ES-I3 (cell line): ENCODE results near the gene SEMA3A.
A peak's percentile ranks its signal among the peaks of the same experiment; 100 is the strongest.
"Not testable (repeated sequence)": the region's sequence is repeated elsewhere in the genome, so short reads cannot be mapped to it uniquely, and the experiment has no call there.

Source experiments
- H3K36me3 ChIP-seq: 2 replicates; pipeline ENCODE4 v1.6.1; 2013; ENCODE audit warnings: mild to moderate bottlenecking, low read length, control low read depth, moderate library complexity; ENCODE audit not compliant: insufficient read depth
- H3K4me1 ChIP-seq: 2 replicates; pipeline ENCODE4 v1.6.1; 2013; ENCODE audit warnings: mild to moderate bottlenecking, control low read depth, low read length; ENCODE audit not compliant: insufficient read depth
- H3K9ac ChIP-seq: 2 replicates; pipeline ENCODE4 v1.6.1; 2013; ENCODE audit warnings: low read depth, mild to moderate bottlenecking, low read length, moderate library complexity
- H3K9me3 ChIP-seq: 2 replicates; pipeline ENCODE4 v1.6.1; 2013; ENCODE audit warnings: mild to moderate bottlenecking, low read length, moderate library complexity; ENCODE audit not compliant: control insufficient read depth, insufficient read depth

The SEMA3A gene

GRCh38 chr7:84194484-84195271, at the start of gene SEMA3A:
Gene SEMA3A (minus strand): TSS chr7:84194789. CDS start chr7:84194586, 203 bp downstream.
- peak within 1 kb of the TSS; percentile 94 for H3K9ac ChIP-seq

DNA sequence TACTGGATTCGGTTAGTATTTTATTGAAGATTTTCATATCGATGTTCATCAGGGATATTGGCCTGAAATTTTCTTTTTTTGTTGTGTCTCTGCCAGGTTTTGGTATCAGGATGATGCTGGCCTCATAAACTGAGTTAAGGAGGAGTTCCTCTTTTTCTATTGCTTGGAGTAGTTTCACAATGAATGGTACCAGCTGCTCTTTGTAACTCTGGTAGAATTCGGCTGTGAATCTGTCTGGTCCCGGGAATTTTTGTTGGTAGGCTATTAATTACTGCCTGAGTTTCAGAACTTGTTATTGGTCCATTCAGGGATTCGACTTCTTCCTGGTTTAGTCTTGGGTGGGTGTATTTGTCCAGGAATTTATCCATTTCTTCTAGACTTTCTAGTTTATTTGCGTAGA, 48.4 kb upstream of the SEMA3A start:
- H3K4me1 ChIP-seq, H3K36me3 ChIP-seq, H3K9ac ChIP-seq, H3K9me3 ChIP-seq: not testable (repeated sequence)

More at GRCh38 chr7:84194484-84195271, at the start of gene SEMA3A:
- Histone ChIP-seq H3K36me3 (no peaks in the 10 kb centered on the region), H3K9me3 (no peaks in the 10 kb centered on the region), H3K4me1 (peaks cover 12% of the 10 kb centered on the region; the same call in 1 of the 2 replicates)

DNA sequence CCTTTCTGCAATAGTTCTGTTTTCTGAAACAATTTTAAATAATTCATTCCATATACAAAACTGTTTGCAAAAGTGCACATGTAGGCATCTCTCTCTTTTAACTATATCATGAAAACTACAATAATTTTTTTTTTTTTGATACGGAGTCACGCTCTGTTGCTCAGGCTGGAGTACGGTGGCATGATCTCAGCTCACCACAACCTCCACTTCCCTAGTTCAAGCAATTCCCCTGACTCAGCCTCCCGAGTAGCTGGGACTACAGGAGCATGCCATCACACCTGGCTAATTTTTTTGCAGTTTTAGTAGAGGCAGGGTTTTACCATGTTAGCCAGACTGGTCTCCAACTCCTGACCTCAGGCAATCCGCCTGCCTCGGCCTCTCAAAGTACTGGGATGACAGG, 44.0 kb upstream of the SEMA3A start:
- H3K4me1 ChIP-seq, result no peaks in the 10 kb centered on the region; the same call in 1 of the 2 replicates
- H3K36me3 ChIP-seq, result no peaks in the 10 kb centered on the region
- no peaks in the 10 kb centered on the region for H3K9me3 ChIP-seq
- H3K9ac ChIP-seq, result no peak overlapping the region

- no peak overlapping the region for H3K9ac ChIP-seq
- H3K4me1 ChIP-seq, result no peaks in the 10 kb centered on the region; the same call in 1 of the 2 replicates
- no peaks in the 10 kb centered on the region for H3K9me3 ChIP-seq
- no peaks in the 10 kb centered on the region for H3K36me3 ChIP-seq
These were observed 43.1 kb upstream of the SEMA3A start for GRCh38 chr7:84237533-84238173.

- no peaks in the 10 kb centered on the region for H3K9me3 ChIP-seq
- no peaks in the 10 kb centered on the region; the same call in 1 of the 2 replicates for H3K4me1 ChIP-seq
- no peak overlapping the region for H3K9ac ChIP-seq
- no peaks in the 10 kb centered on the region for H3K36me3 ChIP-seq
These were observed 41.8 kb upstream of the SEMA3A start for GRCh38 chr7:84236398-84236797.

- Histone ChIP-seq H3K9me3 (no peaks in the 10 kb centered on the region), H3K9ac (no peak overlapping the region), H3K36me3 (no peaks in the 10 kb centered on the region), H3K4me1 (peaks cover 16% of the 10 kb centered on the region)
These were observed 38.1 kb upstream of the SEMA3A start for GRCh38 chr7:84232646-84233045.

DNA sequence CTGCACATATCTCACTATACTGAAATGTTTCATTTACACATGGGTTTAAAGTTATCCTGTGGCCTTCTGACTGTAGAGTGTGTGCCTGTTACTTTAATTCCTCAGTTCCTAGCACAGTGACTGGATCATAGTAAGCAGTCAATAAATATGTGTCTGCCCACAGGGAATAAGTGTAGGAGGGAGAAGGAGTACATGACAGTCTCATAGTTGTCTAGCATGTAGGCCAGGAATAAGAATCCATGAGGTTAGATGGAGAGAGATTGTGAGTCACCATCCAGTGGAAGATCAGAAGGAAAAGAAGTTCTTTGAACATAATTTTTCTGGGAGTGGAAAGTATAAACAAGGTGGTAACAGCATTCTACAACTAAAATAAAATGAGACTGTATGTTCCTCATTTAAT, 36.6 kb upstream of the SEMA3A start:
- H3K4me1 ChIP-seq, result peaks cover 22% of the 10 kb centered on the region
- H3K36me3 ChIP-seq, result no peaks in the 10 kb centered on the region
- no peak overlapping the region for H3K9ac ChIP-seq
- H3K9me3 ChIP-seq, result no peaks in the 10 kb centered on the region

DNA sequence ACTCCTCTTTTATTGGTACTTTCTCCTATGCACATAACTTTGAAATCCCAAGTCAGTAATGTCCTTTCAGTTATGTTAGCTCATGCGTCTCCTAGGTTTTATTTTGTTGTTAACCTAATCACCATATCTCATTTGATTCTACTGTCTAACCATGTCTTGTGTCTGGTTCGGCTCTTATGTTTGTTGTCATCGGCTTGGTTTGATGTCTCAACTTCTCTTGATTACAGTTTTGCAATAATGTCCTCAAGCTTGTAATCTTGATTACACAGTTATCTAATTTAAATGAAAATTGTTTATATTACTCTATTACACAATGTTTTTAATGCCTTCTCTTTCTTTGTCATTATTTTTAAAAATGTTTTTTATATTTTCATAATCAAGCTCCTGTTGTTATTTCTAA, 35.9 kb upstream of the SEMA3A start:
- no peaks in the 10 kb centered on the region for H3K9me3 ChIP-seq
- H3K36me3 ChIP-seq, result no peaks in the 10 kb centered on the region
- no peak overlapping the region for H3K9ac ChIP-seq
- peaks cover 24% of the 10 kb centered on the region for H3K4me1 ChIP-seq

- Histone ChIP-seq H3K9ac (no peak overlapping the region), H3K36me3 (no peaks in the 10 kb centered on the region), H3K9me3 (no peaks in the 10 kb centered on the region), H3K4me1 (peaks cover 30% of the 10 kb centered on the region)
These were observed 33.9 kb upstream of the SEMA3A start for GRCh38 chr7:84228526-84228925.

DNA sequence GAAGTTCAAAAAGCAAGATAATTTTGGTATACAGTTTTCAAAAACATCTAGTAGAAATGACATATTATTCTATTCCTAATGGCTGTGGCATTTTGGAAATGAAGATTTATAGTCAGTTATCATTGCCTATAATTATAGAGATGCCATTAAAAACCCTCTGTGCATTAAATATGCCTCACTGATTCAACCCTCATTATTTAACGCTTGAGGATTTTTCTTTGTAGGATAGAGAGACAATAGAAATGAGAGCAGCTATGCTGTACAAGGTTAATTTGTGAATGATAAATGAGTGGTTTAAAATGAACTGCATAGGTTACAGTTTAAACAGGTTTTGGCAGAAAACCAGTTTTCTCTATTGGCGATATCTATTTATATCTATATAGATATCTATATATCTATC, 32.2 kb upstream of the SEMA3A start:
- no peaks in the 10 kb centered on the region for H3K9me3 ChIP-seq
- peaks cover 30% of the 10 kb centered on the region for H3K4me1 ChIP-seq
- no peaks in the 10 kb centered on the region for H3K36me3 ChIP-seq
- H3K9ac ChIP-seq, result no peak overlapping the region

GRCh38 chr7:84224505-84224904, 29.9 kb upstream of the SEMA3A start:
- Histone ChIP-seq H3K9me3 (peaks cover 1% of the 10 kb centered on the region; the same call in 1 of the 2 replicates), H3K9ac (no peak overlapping the region), H3K36me3 (no peaks in the 10 kb centered on the region; the same call in 1 of the 2 replicates), H3K4me1 (peaks cover 24% of the 10 kb centered on the region)

DNA sequence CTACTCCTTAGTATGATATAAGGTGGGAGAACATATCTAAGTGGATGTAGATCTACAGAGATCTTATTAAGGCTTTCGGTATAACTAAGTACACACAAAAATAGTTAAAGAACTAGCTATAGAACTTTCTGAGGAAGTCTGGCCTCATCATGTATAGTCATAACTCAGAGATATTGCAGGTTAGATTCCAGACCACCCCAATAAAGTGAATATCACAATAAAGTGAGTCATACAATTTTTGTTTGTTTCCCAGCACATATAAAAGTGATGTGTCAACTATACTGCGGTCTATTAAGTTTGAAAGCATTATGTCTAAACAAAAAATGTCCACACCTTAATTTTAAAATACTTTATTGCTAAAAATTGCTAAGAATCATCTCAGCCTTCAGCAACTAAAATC, 24.7 kb upstream of the SEMA3A start:
- no peaks in the 10 kb centered on the region; the same call in 1 of the 2 replicates for H3K36me3 ChIP-seq
- H3K9me3 ChIP-seq, result peaks cover 3% of the 10 kb centered on the region; the same call in 1 of the 2 replicates
- H3K4me1 ChIP-seq, result no peaks in the 10 kb centered on the region
- no peak overlapping the region for H3K9ac ChIP-seq

- peaks cover 3% of the 10 kb centered on the region; the same call in 1 of the 2 replicates for H3K9me3 ChIP-seq
- H3K4me1 ChIP-seq, result no peaks in the 10 kb centered on the region
- no peak overlapping the region for H3K9ac ChIP-seq
- H3K36me3 ChIP-seq, result no peaks in the 10 kb centered on the region; the same call in 1 of the 2 replicates
These were observed 24.1 kb upstream of the SEMA3A start for GRCh38 chr7:84218681-84219080.

DNA sequence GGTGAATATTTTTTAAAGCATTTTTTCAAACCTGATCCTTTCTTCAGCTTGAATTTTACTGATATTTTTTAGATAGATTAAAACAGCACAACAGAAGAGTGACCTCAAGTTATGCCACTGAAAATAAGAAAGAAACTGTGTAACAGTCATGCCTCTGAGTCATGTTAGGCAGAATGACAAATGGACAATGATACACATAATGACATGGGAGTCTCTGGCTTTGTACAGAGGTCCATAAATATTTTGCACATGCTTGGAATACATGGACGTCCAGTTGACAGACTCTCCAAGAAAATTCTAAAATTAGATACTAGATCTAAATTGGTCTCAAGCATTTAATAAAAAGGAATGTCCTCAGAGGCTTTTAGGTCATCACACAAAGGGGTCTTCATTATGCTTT, 21.9 kb upstream of the SEMA3A start:
- Histone ChIP-seq H3K9me3 (peaks cover 3% of the 10 kb centered on the region; the same call in 1 of the 2 replicates), H3K9ac (no peak overlapping the region), H3K36me3 (no peaks in the 10 kb centered on the region; the same call in 1 of the 2 replicates), H3K4me1 (no peaks in the 10 kb centered on the region)

DNA sequence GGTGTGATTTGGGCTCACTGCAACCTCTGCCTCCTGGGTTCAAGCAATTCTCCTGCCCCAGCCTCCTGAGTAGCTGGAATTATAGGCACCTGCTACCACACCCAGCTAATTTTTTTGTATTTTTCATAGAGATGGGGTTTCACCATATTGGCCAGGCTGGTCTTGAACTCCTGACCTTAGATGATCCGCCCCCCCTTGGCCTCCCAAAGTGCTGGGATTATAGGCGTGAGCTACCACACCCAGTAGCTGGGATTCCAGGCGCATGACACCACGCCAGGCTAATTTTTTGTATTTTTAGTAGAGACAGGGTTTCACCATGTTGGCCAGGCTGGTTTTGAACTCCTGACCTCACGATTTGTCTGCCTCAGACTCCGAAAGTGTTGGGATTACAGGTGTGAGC, 20.2 kb upstream of the SEMA3A start:
- H3K9me3 ChIP-seq, H3K36me3 ChIP-seq, H3K9ac ChIP-seq, H3K4me1 ChIP-seq: not testable (repeated sequence)
